Neuronal stem cell (in vitro differentiated cells): ENCODE results near the gene AP3D1.

Experiments used
- DNase-seq: peaks from one replicate; pipeline ENCODE4 v3.0.0-alpha.2; 2013; ENCODE audit warnings: low spot score
- H2AFZ ChIP-seq: one replicate; pipeline ENCODE4 v1.6.1; 2013; ENCODE audit warnings: mild to moderate bottlenecking, low read length, inconsistent platforms
- H2AK5ac ChIP-seq: 2 replicates; pipeline ENCODE4 v1.6.1; 2013; ENCODE audit warnings: low read depth, mild to moderate bottlenecking, inconsistent platforms, low read length, moderate library complexity, mixed read lengths
- H2BK120ac ChIP-seq: 2 replicates; pipeline ENCODE4 v1.6.1; 2013; ENCODE audit warnings: low read depth, mild to moderate bottlenecking, inconsistent platforms, low read length, moderate library complexity, mixed read lengths
- H2BK12ac ChIP-seq: one replicate; pipeline ENCODE4 v1.6.1; 2013; ENCODE audit warnings: low read length, inconsistent platforms
- H2BK15ac ChIP-seq: 2 replicates; pipeline ENCODE4 v1.6.1; 2013; ENCODE audit warnings: mild to moderate bottlenecking, low read length, inconsistent platforms, mixed read lengths
- H2BK5ac ChIP-seq: one replicate; pipeline ENCODE4 v1.6.1; 2013; ENCODE audit warnings: inconsistent platforms, mild to moderate bottlenecking, low read length, moderate library complexity
- H3K14ac ChIP-seq: one replicate; pipeline ENCODE4 v1.6.1; 2013; ENCODE audit warnings: low read length, inconsistent platforms
- H3K18ac ChIP-seq: 2 replicates; pipeline ENCODE4 v1.6.1; 2013; ENCODE audit warnings: low read length, inconsistent platforms
- H3K23ac ChIP-seq: 2 replicates; pipeline ENCODE4 v1.6.1; 2013; ENCODE audit warnings: low read depth, mild to moderate bottlenecking, mixed read lengths, low read length, inconsistent platforms; ENCODE audit not compliant: poor library complexity
- H3K27ac ChIP-seq: replicated peaks from 3 replicates; pipeline ENCODE4 v1.5.1; 2013; ENCODE audit warnings: low read length, inconsistent platforms
- H3K27me3 ChIP-seq, 3 experiments: 2 replicates each; pipeline ENCODE4 v1.6.1; 2013; ENCODE audit warnings: low read length in 3 of 3, mild to moderate bottlenecking in 2 of 3, inconsistent platforms in 1 of 3, low read depth in 1 of 3, mixed read lengths in 1 of 3, moderate library complexity in 1 of 3; ENCODE audit not compliant: control insufficient read depth in 3 of 3, insufficient read depth in 3 of 3
- H3K36me3 ChIP-seq, 2 donors: replicated peaks in 1 of 2; 2 replicates each; pipeline ENCODE4 v1.6.1; 2013; ENCODE audit warnings: low read length in 2 of 2; ENCODE audit not compliant: control insufficient read depth in 2 of 2, insufficient read depth in 2 of 2
- H3K4ac ChIP-seq: 2 replicates; pipeline ENCODE4 v1.6.1; 2013; ENCODE audit warnings: inconsistent platforms, mild to moderate bottlenecking, low read length, moderate library complexity
- H3K4me1 ChIP-seq, 2 donors: 1 replicate in 1 of 2; 2 replicates in 1 of 2; pipeline ENCODE4 v1.6.1; 2013; ENCODE audit warnings: low read length in 2 of 2, low read depth in 1 of 2; ENCODE audit not compliant: control insufficient read depth in 2 of 2, insufficient read depth in 1 of 2
- H3K4me2 ChIP-seq: one replicate; pipeline ENCODE4 v1.6.1; 2013; ENCODE audit warnings: mild to moderate bottlenecking, low read length, inconsistent platforms; ENCODE audit not compliant: insufficient read depth, poor library complexity, severe bottlenecking
- H3K4me3 ChIP-seq, 2 donors: 2 replicates each; pipeline ENCODE4 v1.5.1; 2013; ENCODE audit warnings: low read length in 2 of 2, mild to moderate bottlenecking in 2 of 2, inconsistent platforms in 1 of 2, moderate library complexity in 1 of 2
- H3K79me1 ChIP-seq: one replicate; pipeline ENCODE4 v1.6.1; 2013; ENCODE audit warnings: low read depth, mild to moderate bottlenecking, inconsistent platforms, low read length, moderate library complexity
- H3K9ac ChIP-seq: one replicate; pipeline ENCODE4 v1.6.1; 2013; ENCODE audit warnings: mild to moderate bottlenecking, low read depth, low read length, inconsistent platforms; ENCODE audit not compliant: poor library complexity
- H3K9me3 ChIP-seq, 2 donors: replicated peaks in 1 of 2; 2 replicates each; pipeline versions ENCODE3 to v1.6.1; 2013; ENCODE audit warnings: low read length in 2 of 2, mild to moderate bottlenecking in 2 of 2, inconsistent platforms in 1 of 2, low read depth in 1 of 2, mixed read lengths in 1 of 2, moderate library complexity in 1 of 2; ENCODE audit not compliant: control insufficient read depth in 2 of 2, insufficient read depth in 1 of 2
- H4K8ac ChIP-seq: one replicate; pipeline ENCODE4 v1.6.1; 2013; ENCODE audit warnings: low read depth, mild to moderate bottlenecking, inconsistent platforms, low read length, moderate library complexity
- H4K91ac ChIP-seq: one replicate; pipeline ENCODE4 v1.6.1; 2013; ENCODE audit warnings: low read length, low read depth, mild to moderate bottlenecking, inconsistent platforms; ENCODE audit not compliant: poor library complexity
- WGBS, 2 donors: extraction: QIAGEN DNeasy Blood & Tissue Kit; methylation state at CpG; one replicate each; pipeline ENCODE4 v1.1.7; 2013; ENCODE audit warnings: missing lambda C conversion rate in 2 of 2, mixed read lengths in 1 of 2; ENCODE audit not compliant: insufficient read length in 2 of 2, insufficient replicate concordance in 1 of 2; ENCODE audit errors: extremely low coverage in 2 of 2; 5-methylcytosine and 5-hydroxymethylcytosine counted together

Gene AP3D1

DNA sequence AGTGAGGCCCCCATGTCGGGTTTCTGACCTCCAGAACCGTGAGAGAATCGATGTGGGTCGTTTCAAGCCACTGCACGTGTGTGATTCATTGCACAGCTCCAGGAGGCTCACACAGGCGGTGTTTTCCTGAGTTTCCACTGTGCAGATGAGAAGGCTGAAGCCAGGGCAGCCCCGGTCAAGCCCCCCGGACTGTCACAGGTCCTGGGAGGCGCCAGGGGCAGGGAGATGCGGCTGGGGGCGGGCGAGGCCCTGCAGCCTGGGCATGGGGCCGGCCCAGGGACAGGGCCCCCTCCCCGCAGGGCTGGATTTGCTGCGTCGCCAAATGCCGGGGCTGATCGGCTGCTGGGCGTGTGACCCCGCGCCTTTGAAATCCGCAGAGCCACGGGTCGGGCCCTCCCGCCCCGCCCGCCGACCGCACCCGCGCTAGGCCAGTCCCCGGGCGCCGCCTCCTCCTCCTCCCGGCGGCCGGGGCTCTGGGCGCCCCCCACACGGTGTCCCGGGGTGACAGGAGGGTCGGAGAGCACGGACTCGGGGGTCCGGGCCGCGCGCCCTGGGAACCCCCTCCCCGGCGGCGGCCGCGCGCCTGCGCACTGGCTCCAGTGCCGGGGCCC is 90.4 kb downstream of the AP3D1 start:
- Histone ChIP-seq H2BK12ac (peak overlapping the region; percentile 46), H3K27ac (peak overlapping the region; percentile 99), H3K23ac (peak overlapping the region; percentile 63), H3K18ac (peak overlapping the region; percentile 97), H2BK5ac (peak overlapping the region; percentile 96), H4K91ac (peak overlapping the region; percentile 38), H4K8ac (no peak overlapping the region), H3K4me1 (peaks cover 28 to 38% of the 10 kb centered on the region in 2 donors), H3K4me2 (peak overlapping the region; percentile 71), H3K9ac (peak overlapping the region; percentile 76), H2AFZ (peak overlapping the region; percentile 80), H3K36me3 (no peaks in the 10 kb centered on the region), H2BK15ac (peak overlapping the region; percentile 91), H3K14ac (peak overlapping the region; percentile 79), H2AK5ac (peak overlapping the region; percentile 99), H2BK120ac (no peak overlapping the region), H3K4ac (no peak overlapping the region), H3K79me1 (peaks cover 5% of the 10 kb centered on the region), H3K9me3 (no peaks in the 10 kb centered on the region), H3K27me3 (no peaks in the 10 kb centered on the region), H3K4me3 (peak overlapping the region; percentile 60 to 80)
- DNase-seq, result no peak
- WGBS, 2 donors, result no CpG with 5 or more reads among the region's 55 CpGs

DNA sequence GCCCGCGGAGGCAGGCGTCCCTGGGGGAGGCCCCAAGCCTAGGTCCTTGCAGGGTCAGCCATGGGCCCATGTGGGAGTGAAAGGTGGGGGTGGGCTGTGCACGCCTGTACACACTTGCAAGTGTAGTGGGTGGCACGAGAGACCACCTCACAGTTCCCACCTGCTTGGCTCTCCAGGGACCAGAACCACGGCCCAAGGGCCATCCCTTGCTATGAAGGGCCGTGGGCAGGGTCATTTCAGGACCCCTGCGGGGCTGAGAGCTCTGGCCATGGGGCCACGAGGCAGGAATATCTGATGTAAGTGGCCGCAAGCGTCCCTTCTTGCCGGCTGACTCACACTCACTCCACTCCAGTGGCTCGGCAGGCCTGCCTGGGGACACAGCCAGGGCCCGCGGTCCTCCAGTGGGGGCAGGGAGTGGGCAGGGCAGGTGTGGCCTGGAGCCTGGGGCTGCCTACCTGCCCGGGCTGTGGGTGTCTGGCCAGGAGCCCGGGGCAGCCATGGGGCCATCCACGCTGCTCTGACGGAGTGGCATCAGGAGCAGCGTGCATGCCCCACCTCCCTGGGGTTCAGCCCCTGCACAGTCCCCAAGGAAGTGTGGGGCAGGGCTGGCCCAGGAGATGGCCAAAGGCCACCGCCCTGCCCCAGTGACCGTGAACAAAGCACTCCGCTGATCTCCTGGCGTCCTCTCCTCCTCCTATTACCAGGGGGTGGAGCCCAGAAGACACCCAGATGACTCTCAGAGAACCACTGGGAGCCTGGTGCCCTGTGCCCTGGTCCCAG is 91.8 kb downstream of the AP3D1 start:
- Histone ChIP-seq H3K4me1 (peaks cover 33 to 44% of the 10 kb centered on the region in 2 donors), H3K79me1 (peaks cover 5% of the 10 kb centered on the region), H3K27me3 (no peaks in the 10 kb centered on the region), H2BK15ac (peak overlapping the region; percentile 69), H3K9ac (peak overlapping the region; percentile 80), H3K9me3 (no peaks in the 10 kb centered on the region), H2BK5ac (peak overlapping the region; percentile 95), H3K23ac (peak overlapping the region; percentile 35), H3K36me3 (no peaks in the 10 kb centered on the region), H2AFZ (peak overlapping the region; percentile 67), H3K4ac (no peak overlapping the region), H3K4me3 (peak overlapping the region in 1 of 2 donors; percentile 60), H4K91ac (peak overlapping the region; percentile 19), H2BK12ac (peak overlapping the region; percentile 92), H2AK5ac (peak overlapping the region; percentile 94), H4K8ac (no peak overlapping the region), H3K4me2 (peak overlapping the region; percentile 71), H3K18ac (peak overlapping the region; percentile 96), H3K14ac (peak overlapping the region; percentile 15), H3K27ac (peak overlapping the region; percentile 99), H2BK120ac (peak overlapping the region; percentile 92)
- no CpG with 5 or more reads among the region's 24 CpGs for WGBS, 2 donors
- DNase-seq, result no peak

DNA sequence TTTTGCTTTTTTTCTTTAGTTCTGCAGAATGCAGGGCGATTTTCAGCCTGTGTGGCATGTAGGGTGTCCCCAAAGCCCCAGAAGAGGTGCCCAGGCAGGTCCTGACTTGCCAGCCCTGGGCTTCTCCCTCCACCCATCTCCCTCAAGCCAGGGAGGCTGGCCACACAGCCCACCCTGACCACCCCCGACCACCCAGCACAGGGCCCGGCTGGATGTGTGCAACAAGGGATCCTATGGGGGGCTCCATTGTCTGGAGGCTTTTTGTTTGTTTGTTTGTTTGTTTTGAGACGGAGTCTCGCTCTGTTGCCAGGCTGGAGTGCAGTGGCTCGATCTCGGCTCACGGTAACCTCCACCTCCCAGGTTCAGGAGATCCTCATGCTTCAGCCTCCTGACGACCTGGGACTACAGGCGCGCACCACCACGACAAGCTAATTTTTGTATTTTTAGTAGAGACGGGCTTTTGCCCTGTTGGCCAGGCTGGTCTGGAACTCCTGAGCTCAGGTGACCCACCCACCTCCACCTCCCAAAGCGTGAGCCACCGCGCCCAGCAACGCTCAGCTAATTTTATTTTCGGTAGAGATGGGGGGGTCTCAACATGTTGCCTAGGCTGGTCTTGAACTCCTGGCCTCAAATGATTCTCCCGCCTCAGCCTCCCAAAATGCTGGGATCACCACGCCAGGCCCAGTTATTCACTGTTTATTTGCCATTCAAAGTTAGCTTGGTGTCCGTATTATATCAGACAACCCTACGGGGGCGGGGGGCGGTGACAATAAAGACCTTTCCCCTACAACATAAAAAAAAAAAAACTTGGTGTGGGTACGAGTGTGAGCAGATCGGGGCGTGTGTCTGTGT is 92.6 kb downstream of the AP3D1 start:
- Histone ChIP-seq H2AK5ac (peak overlapping the region; percentile 94), H3K27me3 (no peaks in the 10 kb centered on the region), H4K91ac (no peak overlapping the region), H3K23ac (peak overlapping the region; percentile 73), H3K36me3 (no peaks in the 10 kb centered on the region), H4K8ac (no peak overlapping the region), H2BK15ac (peak overlapping the region; percentile 98), H3K9ac (no peak overlapping the region), H3K4me1 (peaks cover 33 to 40% of the 10 kb centered on the region in 2 donors), H3K79me1 (peaks cover 5% of the 10 kb centered on the region), H3K9me3 (no peaks in the 10 kb centered on the region), H3K27ac (peak overlapping the region; percentile 99), H2AFZ (peak overlapping the region; percentile 5), H3K4me2 (no peak overlapping the region), H3K14ac (no peak overlapping the region), H2BK5ac (peak overlapping the region; percentile 95), H2BK120ac (peak overlapping the region; percentile 92), H2BK12ac (peak overlapping the region; percentile 98), H3K18ac (peak overlapping the region; percentile 96), H3K4ac (no peak overlapping the region), H3K4me3 (no peak overlapping the region)
- WGBS, 2 donors, result no CpG with 5 or more reads among the region's 27 CpGs
- no peak for DNase-seq
